K562 treated with DMSO at 1 percent for 48 hours (cell line): ENCODE measurements around the gene ANXA4. TPM values are rescaled to one million over a fixed set of nuclear protein-coding genes. Genes with fewer than 3 reads are reported as not detected.

Source experiments
- total RNA-seq: library from RNA; unstranded; fragments of 300-600 nt; gene quantifications from 2 replicates; pipeline ENCODE4 v1.2.3, GENCODE V29; 2022; ENCODE audit warnings: low replicate concordance; ENCODE audit errors: extremely low read depth

The ANXA4 gene
- not detected in 2 replicates for total RNA-seq

DNA sequence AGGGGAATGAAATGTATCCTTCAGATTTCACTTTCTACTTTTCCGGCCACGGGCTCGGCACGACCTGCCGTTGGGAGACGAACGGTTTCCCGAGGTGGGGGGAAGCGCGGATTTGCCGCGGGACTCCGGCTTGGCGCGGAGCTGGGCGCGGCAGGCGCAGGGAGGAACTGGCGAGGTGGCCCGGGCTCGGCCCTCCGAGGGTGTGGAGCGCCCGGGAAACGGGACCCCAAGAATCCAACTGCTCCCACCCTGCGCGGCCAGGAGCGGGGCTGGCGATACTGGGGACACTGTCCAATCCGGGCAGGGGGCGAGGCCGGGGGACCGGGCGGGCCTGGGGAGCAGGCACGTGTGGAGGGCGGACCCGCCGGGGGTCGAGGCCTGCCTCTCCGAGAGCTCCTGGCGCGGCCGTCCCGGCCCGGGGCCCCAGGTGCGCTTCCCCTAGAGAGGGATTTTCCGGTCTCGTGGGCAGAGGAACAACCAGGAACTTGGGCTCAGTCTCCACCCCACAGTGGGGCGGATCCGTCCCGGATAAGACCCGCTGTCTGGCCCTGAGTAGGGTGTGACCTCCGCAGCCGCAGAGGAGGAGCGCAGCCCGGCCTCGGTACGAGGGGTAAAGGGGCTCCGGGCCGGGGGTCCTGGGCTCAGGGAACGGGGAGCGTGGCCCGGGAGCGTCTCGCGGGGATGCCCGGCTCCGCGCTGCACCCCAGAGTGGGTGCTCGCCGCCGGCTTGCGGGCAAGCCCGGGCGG lies at the start of gene ANXA4:
TSS of gene ANXA4 (plus strand) at position 560 of the 747 bp plus-strand sequence. CDS start 39,432 bp downstream, outside the sequence.

DNA sequence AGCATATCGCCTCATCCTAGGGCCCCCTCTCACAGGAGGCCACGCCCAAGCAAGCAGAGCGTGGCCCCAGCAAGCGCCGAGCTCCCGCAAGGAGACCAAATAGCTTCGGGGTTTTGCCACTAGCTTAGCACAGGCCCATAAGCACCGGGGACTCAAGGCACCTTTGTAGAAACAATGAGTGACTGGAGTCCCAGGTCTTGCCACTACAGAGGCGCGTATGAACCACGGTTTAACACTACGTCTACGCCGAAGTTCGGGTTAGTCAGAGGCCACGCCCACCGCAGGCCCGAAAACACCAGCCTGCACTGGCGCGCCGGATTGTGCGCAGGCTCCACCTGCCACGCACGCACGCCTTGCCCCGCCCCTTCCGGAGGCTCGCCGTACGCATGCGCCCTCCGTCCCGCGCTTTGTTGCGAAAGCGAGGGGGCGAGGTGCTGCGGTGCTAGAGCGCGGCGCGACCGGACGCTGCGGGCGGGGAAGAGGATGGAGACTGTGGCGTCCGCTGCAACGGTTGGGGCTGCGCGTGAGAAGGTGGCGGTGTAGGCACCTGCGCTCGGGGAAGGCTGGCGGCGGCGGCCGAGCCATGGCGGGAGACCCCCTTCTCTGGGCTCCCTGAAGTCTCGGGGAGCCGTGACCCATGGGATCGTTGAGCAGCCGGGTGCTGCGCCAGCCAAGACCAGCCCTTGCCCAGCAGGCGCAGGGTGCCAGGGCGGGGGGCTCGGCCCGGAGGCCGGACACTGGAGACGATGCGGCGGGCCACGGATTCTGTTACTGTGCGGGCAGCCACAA lies 87.5 kb downstream of the ANXA4 start, which contains the start of gene GMCL1:
TSS of gene GMCL1 (plus strand) at position 405 of the 789 bp plus-strand sequence. CDS start at position 638, 233 bp downstream.

Other genes with a start within 250 kb of the ANXA4 start
- gene AAK1, start 98.4 kb upstream of the ANXA4 start, total RNA-seq = not detected in 2 replicates
- gene GMCL1, start 87.5 kb downstream of the ANXA4 start, total RNA-seq = not detected in 2 replicates
- not detected in 2 replicates for gene SNRNP27, start 151.8 kb downstream of the ANXA4 start, total RNA-seq
- gene MXD1, start 173.0 kb downstream of the ANXA4 start, total RNA-seq = not detected in 2 replicates
- gene ASPRV1, start 219.5 kb downstream of the ANXA4 start, total RNA-seq = not detected in 2 replicates